Hepatocyte (in vitro differentiated cells): Measurements from ENCODE around the gene FPGS.

Experiments
- EZH2 ChIP-seq: fragments of 200-600 bp; sonication (generic); IDR thresholded peaks from 2 replicates; pipeline ENCODE4 v1.6.1; 2016; ENCODE audit warnings: antibody characterized with exemption, mild to moderate bottlenecking, borderline replicate concordance
- TF ChIP-seq, protein P1 (sequence below): fragments of 200-600 bp; sonication (generic); IDR thresholded peaks from 2 replicates; pipeline ENCODE4 v1.5.1; 2016; ENCODE audit warnings: antibody characterized with exemption, mild to moderate bottlenecking; ENCODE audit not compliant: poor library complexity

DNA sequence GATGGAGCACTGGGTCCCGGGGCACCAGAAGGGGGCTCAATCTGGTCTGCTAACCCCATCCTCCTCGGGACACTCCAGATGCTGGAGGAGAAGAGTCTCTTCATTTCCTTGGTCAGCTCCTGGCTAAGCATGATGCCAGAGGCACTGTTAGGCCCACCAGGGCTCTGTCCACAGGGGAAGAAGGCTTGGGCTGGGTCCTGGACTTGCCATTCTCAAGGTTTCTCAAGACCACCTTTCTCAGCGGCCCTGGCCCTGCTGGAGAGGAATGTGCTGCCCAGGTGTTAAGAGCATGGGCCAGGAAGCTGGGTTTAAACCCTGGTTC is 32.1 kb upstream of the FPGS start:
- TF ChIP-seq, protein P1, sequence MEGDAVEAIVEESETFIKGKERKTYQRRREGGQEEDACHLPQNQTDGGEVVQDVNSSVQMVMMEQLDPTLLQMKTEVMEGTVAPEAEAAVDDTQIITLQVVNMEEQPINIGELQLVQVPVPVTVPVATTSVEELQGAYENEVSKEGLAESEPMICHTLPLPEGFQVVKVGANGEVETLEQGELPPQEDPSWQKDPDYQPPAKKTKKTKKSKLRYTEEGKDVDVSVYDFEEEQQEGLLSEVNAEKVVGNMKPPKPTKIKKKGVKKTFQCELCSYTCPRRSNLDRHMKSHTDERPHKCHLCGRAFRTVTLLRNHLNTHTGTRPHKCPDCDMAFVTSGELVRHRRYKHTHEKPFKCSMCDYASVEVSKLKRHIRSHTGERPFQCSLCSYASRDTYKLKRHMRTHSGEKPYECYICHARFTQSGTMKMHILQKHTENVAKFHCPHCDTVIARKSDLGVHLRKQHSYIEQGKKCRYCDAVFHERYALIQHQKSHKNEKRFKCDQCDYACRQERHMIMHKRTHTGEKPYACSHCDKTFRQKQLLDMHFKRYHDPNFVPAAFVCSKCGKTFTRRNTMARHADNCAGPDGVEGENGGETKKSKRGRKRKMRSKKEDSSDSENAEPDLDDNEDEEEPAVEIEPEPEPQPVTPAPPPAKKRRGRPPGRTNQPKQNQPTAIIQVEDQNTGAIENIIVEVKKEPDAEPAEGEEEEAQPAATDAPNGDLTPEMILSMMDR, result no peak
- no peak for TF ChIP-seq EZH2
